Ovary (tissue), 3 donors: ENCODE results near the gene SYNGAP1.

Experiments
- CTCF ChIP-seq, 3 donors: fragments of 450-650 bp in 2 of 3; fragments of 200-600 bp in 1 of 3; IDR thresholded peaks; one replicate each; pipeline versions ENCODE4 v1.5.1 to v1.8.0; 2016 to 2022; ENCODE audit warnings: antibody characterized with exemption in 3 of 3, mild to moderate bottlenecking in 1 of 3
- EP300 ChIP-seq: sonication (generic); formaldehyde crosslinking; IDR thresholded peaks from one replicate; pipeline ENCODE4 v1.6.1; 2017; ENCODE audit warnings: antibody characterized with exemption
- POLR2A ChIP-seq: fragments of 450-650 bp; IDR thresholded peaks from one replicate; pipeline ENCODE4 v1.6.1; 2017; ENCODE audit warnings: antibody characterized with exemption, mild to moderate bottlenecking, moderate library complexity
- donor health status: DM: no; HTN: no; CAD: no.

GRCh38 chr6:33372526-33373123 lies 47.2 kb upstream of the SYNGAP1 start:
- TF ChIP-seq CTCF (IDR thresholded peaks at IDR 0.05) (no peak), POLR2A (no peak), EP300 (no peak)
